Lower leg skin (tissue), 3 donors: ENCODE data around the gene SMIM36.

Source experiments
- POLR2A ChIP-seq, 2 donors: fragments of 450-650 bp; IDR thresholded peaks; one replicate each; pipeline ENCODE4 v1.6.1; 2016 to 2017; ENCODE audit warnings: antibody characterized with exemption in 2 of 2, mild to moderate bottlenecking in 1 of 2, moderate library complexity in 1 of 2
- TF ChIP-seq, protein P1 (sequence below), 3 donors: fragments of 450-650 bp; IDR thresholded peaks; one replicate each; pipeline ENCODE4 v1.5.1; 2016; ENCODE audit warnings: antibody characterized with exemption in 3 of 3, mild to moderate bottlenecking in 3 of 3, moderate library complexity in 2 of 3

DNA sequence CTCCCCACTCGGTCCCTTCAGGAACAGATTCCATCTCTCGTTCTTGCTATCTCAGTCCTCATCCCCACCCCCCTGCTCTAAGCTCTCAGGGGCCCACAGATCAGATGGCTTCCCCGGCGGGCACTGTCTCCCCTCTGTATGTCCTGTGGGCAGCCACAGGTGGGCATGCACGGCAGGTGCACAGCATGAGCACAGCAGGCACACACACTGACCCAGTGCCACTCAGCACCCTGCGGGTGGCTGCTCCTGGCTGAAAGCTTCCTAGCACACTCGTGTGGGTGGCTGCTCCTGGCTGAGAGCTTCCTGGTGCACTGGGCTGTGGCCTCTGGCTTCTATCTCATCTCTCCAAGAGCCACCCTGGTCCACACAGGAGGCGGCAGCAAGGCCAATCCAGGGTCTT lies 44.5 kb upstream of the SMIM36 start:
- TF ChIP-seq, protein P1, sequence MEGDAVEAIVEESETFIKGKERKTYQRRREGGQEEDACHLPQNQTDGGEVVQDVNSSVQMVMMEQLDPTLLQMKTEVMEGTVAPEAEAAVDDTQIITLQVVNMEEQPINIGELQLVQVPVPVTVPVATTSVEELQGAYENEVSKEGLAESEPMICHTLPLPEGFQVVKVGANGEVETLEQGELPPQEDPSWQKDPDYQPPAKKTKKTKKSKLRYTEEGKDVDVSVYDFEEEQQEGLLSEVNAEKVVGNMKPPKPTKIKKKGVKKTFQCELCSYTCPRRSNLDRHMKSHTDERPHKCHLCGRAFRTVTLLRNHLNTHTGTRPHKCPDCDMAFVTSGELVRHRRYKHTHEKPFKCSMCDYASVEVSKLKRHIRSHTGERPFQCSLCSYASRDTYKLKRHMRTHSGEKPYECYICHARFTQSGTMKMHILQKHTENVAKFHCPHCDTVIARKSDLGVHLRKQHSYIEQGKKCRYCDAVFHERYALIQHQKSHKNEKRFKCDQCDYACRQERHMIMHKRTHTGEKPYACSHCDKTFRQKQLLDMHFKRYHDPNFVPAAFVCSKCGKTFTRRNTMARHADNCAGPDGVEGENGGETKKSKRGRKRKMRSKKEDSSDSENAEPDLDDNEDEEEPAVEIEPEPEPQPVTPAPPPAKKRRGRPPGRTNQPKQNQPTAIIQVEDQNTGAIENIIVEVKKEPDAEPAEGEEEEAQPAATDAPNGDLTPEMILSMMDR (IDR thresholded peaks at IDR 0.05), result no peak
- no peak for TF ChIP-seq POLR2A (IDR thresholded peaks at IDR 0.05)
